Measurements from ENCODE around the gene CKAP5.

The CKAP5 gene

GRCh38 chr11:46778416-46778815 lies 67.7 kb downstream of the CKAP5 start:
- in situ Hi-C loops (cut with MboI; ENCODE audit: low sequenced_read_pairs) = no loop called here

- in situ Hi-C loops (cut with MboI; ENCODE audit: low sequenced_read_pairs) = no loop called here
Measured at GRCh38 chr11:46776878-46777277, 69.2 kb downstream of the CKAP5 start.

GRCh38 chr11:46769636-46770221 lies 76.4 kb downstream of the CKAP5 start:
- in situ Hi-C loops (cut with MboI; ENCODE audit: low sequenced_read_pairs) = loop anchor here (25.0 kb wide), 1 partner anchor 968 kb away; no protein-coding TSS in a partner anchor

- in situ Hi-C loops (cut with MboI; ENCODE audit: low sequenced_read_pairs) = loop anchor here (25.0 kb wide), 1 partner anchor 971 kb away; no protein-coding TSS in a partner anchor
Measured at GRCh38 chr11:46766656-46767055, 79.4 kb downstream of the CKAP5 start.

GRCh38 chr11:46762248-46762647 lies 83.8 kb downstream of the CKAP5 start:
- in situ Hi-C loops (cut with MboI; ENCODE audit: low sequenced_read_pairs) = loop anchor here (25.0 kb wide), 1 partner anchor 975 kb away; no protein-coding TSS in a partner anchor

GRCh38 chr11:46761807-46762206 lies 84.3 kb downstream of the CKAP5 start:
- in situ Hi-C loops (cut with MboI; ENCODE audit: low sequenced_read_pairs) = loop anchor here (25.0 kb wide), 1 partner anchor 975 kb away; no protein-coding TSS in a partner anchor

- in situ Hi-C loops (cut with MboI; ENCODE audit: low sequenced_read_pairs) = loop anchor here (25.0 kb wide), 1 partner anchor 977 kb away; no protein-coding TSS in a partner anchor
Measured at GRCh38 chr11:46760429-46761128, 85.5 kb downstream of the CKAP5 start.

- in situ Hi-C loops (cut with MboI; ENCODE audit: low sequenced_read_pairs) = loop anchor here (25.0 kb wide), 1 partner anchor 978 kb away; no protein-coding TSS in a partner anchor
Measured at GRCh38 chr11:46759196-46759595, 86.9 kb downstream of the CKAP5 start.

GRCh38 chr11:46755962-46756361 lies 90.1 kb downstream of the CKAP5 start:
- in situ Hi-C loops (cut with MboI; ENCODE audit: low sequenced_read_pairs) = loop anchor here (25.0 kb wide), 1 partner anchor 981 kb away; no protein-coding TSS in a partner anchor

- in situ Hi-C loops (cut with MboI; ENCODE audit: low sequenced_read_pairs) = no loop called here
Measured at GRCh38 chr11:46747150-46747549, 98.9 kb downstream of the CKAP5 start.

GRCh38 chr11:46745995-46746394 lies 100.1 kb downstream of the CKAP5 start:
- in situ Hi-C loops (cut with MboI; ENCODE audit: low sequenced_read_pairs) = no loop called here

GRCh38 chr11:46745328-46745727 lies 100.8 kb downstream of the CKAP5 start:
- in situ Hi-C loops (cut with MboI; ENCODE audit: low sequenced_read_pairs) = no loop called here

GRCh38 chr11:46743693-46744339 lies 102.3 kb downstream of the CKAP5 start:
- in situ Hi-C loops (cut with MboI; ENCODE audit: low sequenced_read_pairs) = no loop called here

- in situ Hi-C loops (cut with MboI; ENCODE audit: low sequenced_read_pairs) = no loop called here
Measured at GRCh38 chr11:46743043-46743442, 103.0 kb downstream of the CKAP5 start.

GRCh38 chr11:46741600-46742484 lies 104.2 kb downstream of the CKAP5 start:
- in situ Hi-C loops (cut with MboI; ENCODE audit: low sequenced_read_pairs) = no loop called here

- in situ Hi-C loops (cut with MboI; ENCODE audit: low sequenced_read_pairs) = no loop called here
Measured at GRCh38 chr11:46738887-46739286, 107.2 kb downstream of the CKAP5 start.

- in situ Hi-C loops (cut with MboI; ENCODE audit: low sequenced_read_pairs) = no loop called here
Measured at GRCh38 chr11:46737699-46738098, 108.4 kb downstream of the CKAP5 start.

- in situ Hi-C loops (cut with MboI; ENCODE audit: low sequenced_read_pairs) = no loop called here
Measured at GRCh38 chr11:46736615-46737014, 109.5 kb downstream of the CKAP5 start.

GRCh38 chr11:46736146-46736545 lies 109.9 kb downstream of the CKAP5 start:
- in situ Hi-C loops (cut with MboI; ENCODE audit: low sequenced_read_pairs) = no loop called here

- in situ Hi-C loops (cut with MboI; ENCODE audit: low sequenced_read_pairs) = no loop called here
Measured at GRCh38 chr11:46733234-46733633, 112.8 kb downstream of the CKAP5 start.

- in situ Hi-C loops (cut with MboI; ENCODE audit: low sequenced_read_pairs) = no loop called here
Measured at GRCh38 chr11:46731545-46731944, 114.5 kb downstream of the CKAP5 start.

Data from HL-60/S4 (cell line).